ENCODE results near the gene IFT57. TPM values are rescaled to one million over a fixed set of nuclear protein-coding genes. Genes with fewer than 3 reads are reported as not detected.

The IFT57 gene
- total RNA-seq, 6 experiments from 2014 or later = 53.6 to 65.3 (median 58.7) TPM

GRCh38 chr3:108251265-108251664 lies 29.0 kb upstream of the IFT57 start:
- Mint-ChIP-seq H3K27ac (no peak overlapping the region), H3K36me3 (ENCODE audit: low read depth) (no peaks in the 10 kb centered on the region), H3K4me1 (ENCODE audit: low read depth) (no peaks in the 10 kb centered on the region), H3K27me3 (ENCODE audit: insufficient read depth) (peaks cover 5% of the 10 kb centered on the region), H3K4me3 (no peak overlapping the region), H3K9me3 (no peaks in the 10 kb centered on the region)
- no peak for TF ChIP-seq CTCF (IDR thresholded peaks at IDR 0.05)
- DNase-seq = no peak

GRCh38 chr3:108250626-108251025 lies 28.4 kb upstream of the IFT57 start:
- no peak for DNase-seq
- Mint-ChIP-seq H3K4me3 (no peak overlapping the region), H3K36me3 (ENCODE audit: low read depth) (no peaks in the 10 kb centered on the region), H3K27me3 (ENCODE audit: insufficient read depth) (peaks cover 5% of the 10 kb centered on the region), H3K4me1 (ENCODE audit: low read depth) (no peaks in the 10 kb centered on the region), H3K9me3 (no peaks in the 10 kb centered on the region), H3K27ac (no peak overlapping the region)
- no peak for TF ChIP-seq CTCF (IDR thresholded peaks at IDR 0.05)

GRCh38 chr3:108243243-108243642 lies 21.0 kb upstream of the IFT57 start:
- Mint-ChIP-seq H3K4me1 (ENCODE audit: low read depth) (no peaks in the 10 kb centered on the region), H3K4me3 (no peak overlapping the region), H3K9me3 (no peaks in the 10 kb centered on the region), H3K36me3 (ENCODE audit: low read depth) (no peaks in the 10 kb centered on the region), H3K27ac (no peak overlapping the region), H3K27me3 (ENCODE audit: insufficient read depth) (no peaks in the 10 kb centered on the region; the same call in 1 of the 2 replicates)
- TF ChIP-seq CTCF (IDR thresholded peaks at IDR 0.05) = no peak
- DNase-seq = no peak

GRCh38 chr3:108242776-108243175 lies 20.6 kb upstream of the IFT57 start:
- Mint-ChIP-seq H3K27ac (no peak overlapping the region), H3K4me1 (ENCODE audit: low read depth) (no peaks in the 10 kb centered on the region), H3K27me3 (ENCODE audit: insufficient read depth) (no peaks in the 10 kb centered on the region; the same call in 1 of the 2 replicates), H3K9me3 (no peaks in the 10 kb centered on the region), H3K4me3 (no peak overlapping the region), H3K36me3 (ENCODE audit: low read depth) (no peaks in the 10 kb centered on the region)
- TF ChIP-seq CTCF (IDR thresholded peaks at IDR 0.05) = no peak
- DNase-seq = no peak

- Mint-ChIP-seq H3K4me3 (no peak overlapping the region), H3K27me3 (ENCODE audit: insufficient read depth) (no peaks in the 10 kb centered on the region; the same call in 1 of the 2 replicates), H3K27ac (no peak overlapping the region), H3K9me3 (no peaks in the 10 kb centered on the region), H3K36me3 (ENCODE audit: low read depth) (no peaks in the 10 kb centered on the region), H3K4me1 (ENCODE audit: low read depth) (no peaks in the 10 kb centered on the region)
- no peak for DNase-seq
- no peak for TF ChIP-seq CTCF (IDR thresholded peaks at IDR 0.05)
These were observed 19.5 kb upstream of the IFT57 start for GRCh38 chr3:108241721-108242120.

GRCh38 chr3:108241146-108241545 lies 18.9 kb upstream of the IFT57 start:
- H3K27me3 Mint-ChIP-seq (ENCODE audit: insufficient read depth) = peaks cover 4% of the 10 kb centered on the region; the same call in 1 of the 2 replicates
- TF ChIP-seq CTCF (IDR thresholded peaks at IDR 0.05) = no peak
- no peak for DNase-seq

More at GRCh38 chr3:108241146-108241545, 18.9 kb upstream of the IFT57 start:
- no peaks in the 10 kb centered on the region for H3K4me1 Mint-ChIP-seq (ENCODE audit: low read depth)
- no peaks in the 10 kb centered on the region for H3K9me3 Mint-ChIP-seq
- no peak overlapping the region for H3K27ac Mint-ChIP-seq
- no peak overlapping the region for H3K4me3 Mint-ChIP-seq
- no peaks in the 10 kb centered on the region for H3K36me3 Mint-ChIP-seq (ENCODE audit: low read depth)
